Stimulated activated CD8-positive, alpha-beta memory T cell treated with anti-CD3 and anti-CD28 coated beads, Interleukin-7, amount 100 ng/mL, for 48 hours (primary cell): ENCODE results near the gene DTHD1.

Source experiments
- DNase-seq, 2 donors: peaks; one replicate each; pipeline ENCODE4 v3.0.0-alpha.2; 2020; ENCODE audit warnings: low read depth in 1 of 2; ENCODE audit errors: extremely low read depth in 1 of 2

DTHD1 gene

GRCh38 chr4:36281384-36282106, at the start of gene DTHD1:
DTHD1 (plus strand) TSS chr4:36281616; CDS start chr4:36281759, 143 bp downstream.
- DNase-seq: peak in 1 of 2 donors; percentile 49

- no peak for DNase-seq
These were observed 47.7 kb upstream of the DTHD1 start for GRCh38 chr4:36233567-36234266.

- no peak for DNase-seq
These were observed 46.1 kb upstream of the DTHD1 start for GRCh38 chr4:36235306-36235705.

GRCh38 chr4:36236159-36236558, 45.3 kb upstream of the DTHD1 start:
- DNase-seq: no peak

GRCh38 chr4:36237366-36238313, 43.8 kb upstream of the DTHD1 start:
- no peak for DNase-seq

GRCh38 chr4:36241771-36242170, 39.6 kb upstream of the DTHD1 start:
- no peak for DNase-seq

GRCh38 chr4:36242629-36243354, 38.6 kb upstream of the DTHD1 start:
- no peak for DNase-seq

- DNase-seq: peak; percentile 23 to 43
These were observed 37.8 kb upstream of the DTHD1 start for GRCh38 chr4:36243355-36244256.

GRCh38 chr4:36244257-36245082, 36.9 kb upstream of the DTHD1 start, which contains the start of gene ARAP2:
ARAP2 (minus strand) TSS chr4:36244514; CDS start chr4:36229486, 15,028 bp downstream.
- peak; percentile 64 to 70 for DNase-seq

GRCh38 chr4:36249610-36250009, 31.8 kb upstream of the DTHD1 start:
- no peak for DNase-seq

GRCh38 chr4:36251983-36252382, 29.4 kb upstream of the DTHD1 start:
- DNase-seq: no peak

- no peak for DNase-seq
These were observed 27.0 kb upstream of the DTHD1 start for GRCh38 chr4:36254371-36254770.

- DNase-seq: peak in 1 of 2 donors; percentile 41
These were observed 25.8 kb upstream of the DTHD1 start for GRCh38 chr4:36255577-36255976.

GRCh38 chr4:36256398-36256891, 25.0 kb upstream of the DTHD1 start:
- no peak for DNase-seq

- no peak for DNase-seq
These were observed 20.7 kb upstream of the DTHD1 start for GRCh38 chr4:36260731-36261130.

- DNase-seq: no peak
These were observed 17.1 kb upstream of the DTHD1 start for GRCh38 chr4:36264207-36264826.

GRCh38 chr4:36267486-36268268, 13.7 kb upstream of the DTHD1 start:
- no peak for DNase-seq
